HG02678 (cell line): ENCODE data around the gene RNU6-1.

Experiments
- ATAC-seq: cut with Tn5 transposase; IDR thresholded peaks from one replicate; pipeline ENCODE4 v1.9.1; 2021; ENCODE audit warnings: mild to moderate bottlenecking, moderate library complexity; ENCODE audit not compliant: unreplicated experiment

The RNU6-1 gene

DNA sequence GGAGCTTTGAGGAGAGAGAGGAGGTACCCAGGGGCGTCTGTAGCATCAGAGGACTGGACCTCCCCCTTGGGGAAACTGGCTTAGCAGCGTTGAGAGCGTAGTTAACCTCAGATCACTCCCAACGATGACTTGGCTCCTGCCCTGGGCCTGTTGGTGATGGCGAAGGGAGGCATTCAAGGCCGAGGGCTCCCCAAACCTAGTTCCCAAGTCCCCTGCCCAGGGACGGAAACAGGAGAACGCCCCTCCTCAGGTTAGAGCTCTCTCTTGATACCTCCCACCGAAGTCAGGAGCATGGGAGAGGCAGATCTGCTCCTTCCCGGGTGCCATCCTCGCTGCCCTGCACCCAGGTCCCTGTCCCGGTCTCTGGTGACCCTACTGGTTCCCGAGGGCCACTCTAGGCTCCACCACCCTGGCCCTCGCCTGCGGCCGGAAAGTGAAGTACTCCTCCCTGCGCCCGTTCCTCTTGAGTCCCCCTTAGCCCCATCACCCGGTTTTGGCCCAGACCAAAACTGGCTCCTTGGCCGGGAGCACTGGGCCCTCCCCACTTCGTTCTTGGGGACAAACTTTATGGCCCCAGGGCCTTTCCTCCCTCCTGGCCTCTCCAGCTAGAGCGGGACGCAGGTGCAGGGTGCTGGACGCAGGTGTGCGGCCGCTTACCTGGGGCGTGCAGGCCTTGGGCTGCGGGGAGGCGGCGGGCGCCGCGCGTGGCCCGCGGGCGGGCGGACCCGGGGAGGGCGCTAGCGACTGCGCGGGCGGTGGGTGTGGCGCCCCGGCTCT lies 17.1 kb downstream of the RNU6-1 start:
- ATAC-seq, result no peak

DNA sequence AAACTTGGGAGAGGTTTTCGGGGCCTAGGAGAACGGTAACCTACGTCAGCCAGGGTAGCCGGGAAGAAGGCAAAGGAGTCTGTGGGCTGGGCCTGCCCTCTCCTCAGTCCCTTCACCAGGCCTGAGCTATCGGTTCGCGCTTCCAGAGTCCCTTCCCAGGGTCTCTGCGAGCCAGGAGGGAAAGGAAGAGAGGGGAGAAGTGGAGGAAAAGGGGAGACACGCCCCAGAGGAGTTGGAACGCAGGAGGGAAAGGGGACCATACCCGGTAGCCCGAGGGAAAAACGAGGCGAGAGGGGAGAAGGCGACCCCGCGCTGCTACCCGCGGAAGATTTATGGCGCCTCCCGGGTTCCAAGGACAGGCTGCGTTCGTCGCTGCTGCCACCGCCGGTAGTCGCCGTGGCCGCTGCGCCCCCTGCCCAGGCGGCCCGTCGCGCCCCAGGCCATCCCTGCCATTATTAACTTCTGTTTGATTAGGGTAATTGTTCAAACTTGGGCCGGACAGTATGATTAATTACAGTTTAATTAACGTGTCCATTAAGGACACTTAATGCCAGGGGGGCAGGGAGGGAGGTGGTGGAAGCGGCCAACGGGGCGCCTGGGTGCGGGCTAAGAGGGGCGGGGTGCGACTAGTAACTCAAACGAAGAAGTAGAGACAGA lies 17.9 kb downstream of the RNU6-1 start:
- no peak for ATAC-seq

DNA sequence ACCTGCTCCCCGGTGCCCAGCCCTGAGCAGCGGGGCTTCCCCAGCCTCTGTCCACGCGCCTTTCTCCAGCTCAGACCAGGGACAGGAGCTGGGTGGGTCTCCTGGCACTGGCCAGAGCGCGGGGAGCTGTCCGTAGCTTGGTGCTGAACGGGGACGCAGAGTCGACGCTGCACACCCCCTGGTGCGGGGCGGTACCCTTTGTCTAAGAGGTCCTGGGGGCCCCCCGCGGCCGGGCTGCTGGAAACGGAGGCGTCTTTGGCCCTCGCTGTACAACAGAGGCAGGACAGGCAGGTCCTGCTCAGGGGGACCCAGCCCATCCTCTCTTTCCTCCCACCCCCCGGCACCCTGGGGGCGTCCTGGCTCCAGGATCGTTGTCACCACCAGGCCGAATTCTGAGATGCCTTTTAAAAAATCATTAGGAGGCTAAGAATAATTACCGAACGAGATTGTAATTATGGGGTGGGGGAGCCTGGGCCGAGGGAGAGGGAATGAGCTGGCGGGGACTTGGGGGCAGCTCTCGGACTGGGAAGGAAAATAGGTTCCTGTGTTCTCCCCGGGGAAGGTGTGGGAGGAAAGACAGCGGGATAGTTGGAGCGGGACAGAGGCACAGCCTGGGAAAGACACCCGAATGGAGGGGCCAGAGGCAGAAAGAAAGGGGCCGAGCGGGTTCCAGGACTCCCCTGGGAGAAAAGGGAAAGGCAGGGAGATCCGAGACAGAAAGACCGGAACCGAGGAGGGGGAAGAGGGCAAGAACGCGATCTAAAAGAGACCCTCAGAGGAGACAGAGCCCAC lies 18.7 kb downstream of the RNU6-1 start:
- ATAC-seq, result no peak

DNA sequence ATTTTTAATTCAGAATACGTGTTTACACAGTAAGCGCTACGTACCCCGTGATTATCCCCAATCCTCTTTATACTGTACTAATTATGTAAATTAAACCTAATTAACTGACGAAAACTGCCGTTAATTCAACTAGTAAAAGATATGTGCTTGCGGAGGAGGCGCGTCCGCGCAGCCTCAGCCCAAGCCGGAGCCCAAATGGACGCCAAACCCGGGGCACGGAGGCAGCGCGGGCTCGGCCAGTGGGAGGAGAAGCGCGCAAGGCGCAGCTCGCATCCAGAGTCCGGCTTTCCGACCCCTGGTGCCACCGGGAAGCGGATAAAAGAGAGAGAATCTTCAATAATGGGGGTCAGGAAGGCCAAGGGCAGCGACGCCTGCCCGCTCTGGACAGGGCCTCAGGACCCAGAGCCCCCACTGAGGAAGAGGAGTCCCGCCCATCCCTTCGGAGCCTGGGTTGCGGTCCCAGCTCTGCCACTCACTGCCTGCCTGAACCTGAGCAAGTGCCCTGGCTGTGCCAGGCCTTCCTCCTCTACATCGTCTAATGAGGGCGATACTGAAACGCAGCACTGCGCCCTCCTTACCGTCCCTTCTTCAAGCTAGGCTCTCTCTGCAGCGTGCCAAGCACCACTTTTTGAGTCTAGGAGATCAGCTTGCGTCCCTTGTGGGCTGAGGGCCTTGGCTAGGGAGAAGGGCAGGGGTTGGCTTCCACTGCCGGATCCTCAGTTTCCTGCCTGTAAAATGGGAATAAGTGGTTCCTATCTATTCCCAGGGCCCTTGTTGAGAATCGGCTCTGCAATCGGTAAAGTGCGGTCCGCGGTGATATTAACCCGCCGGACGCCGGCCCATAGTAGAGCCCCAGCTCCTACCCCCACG lies 19.5 kb downstream of the RNU6-1 start:
- no peak for ATAC-seq

DNA sequence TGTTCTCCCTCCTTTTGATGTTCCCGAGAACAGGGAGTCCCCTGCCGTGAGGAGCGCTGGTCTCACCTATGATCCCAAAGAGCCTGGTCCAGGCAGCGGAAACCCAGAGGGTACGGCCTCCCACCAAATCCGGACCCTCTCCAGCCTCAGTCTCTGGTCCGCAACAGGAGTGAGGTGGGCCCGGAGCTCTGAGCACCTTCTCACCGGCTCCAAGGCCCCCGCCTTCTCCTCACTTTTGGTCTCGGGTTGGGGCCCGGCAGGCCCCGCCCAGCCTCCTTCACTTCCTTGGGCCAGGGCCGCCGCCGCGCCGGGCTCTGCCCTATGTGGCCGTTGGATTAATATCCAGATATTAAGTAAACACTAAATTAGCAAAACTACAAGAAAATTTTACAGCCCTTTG lies 20.2 kb downstream of the RNU6-1 start:
- no peak for ATAC-seq

DNA sequence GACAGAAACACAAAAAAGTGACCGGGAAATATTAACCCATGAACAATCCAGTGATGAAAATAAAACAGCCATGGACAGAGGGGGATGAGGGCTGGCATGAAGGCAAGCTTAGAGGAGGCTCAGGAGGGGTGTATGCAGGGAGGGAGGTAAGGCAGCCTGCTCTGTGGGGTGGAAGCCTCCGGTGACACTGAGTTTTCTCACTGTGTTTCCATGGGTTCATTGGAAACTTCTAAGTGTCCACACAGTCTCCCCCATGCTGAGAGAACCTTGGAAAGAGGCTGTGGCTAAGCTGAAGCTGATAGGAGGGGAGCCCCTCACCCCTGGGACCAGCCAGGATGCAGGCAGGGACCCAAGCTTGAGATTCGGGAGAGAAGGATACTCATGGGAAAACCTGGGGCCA lies 21.4 kb downstream of the RNU6-1 start:
- no peak for ATAC-seq

DNA sequence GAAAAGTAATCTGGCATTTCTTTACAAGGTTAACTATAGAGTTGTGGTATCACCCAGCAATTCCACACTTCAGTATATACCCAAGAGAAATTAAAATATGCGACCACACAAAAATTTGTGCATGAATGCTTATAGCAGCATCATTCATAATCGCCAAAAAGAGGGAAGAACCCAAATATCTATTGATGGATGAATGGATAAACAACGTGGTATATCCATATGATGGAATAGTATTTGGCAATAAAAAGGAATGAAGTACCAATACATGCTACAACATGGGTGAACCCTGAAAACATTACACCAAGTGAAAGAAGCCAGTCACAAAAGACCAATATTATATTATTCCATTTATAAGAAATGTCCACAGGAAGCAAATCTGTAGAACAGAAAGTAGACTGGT lies 23.2 kb downstream of the RNU6-1 start:
- ATAC-seq, result no peak

DNA sequence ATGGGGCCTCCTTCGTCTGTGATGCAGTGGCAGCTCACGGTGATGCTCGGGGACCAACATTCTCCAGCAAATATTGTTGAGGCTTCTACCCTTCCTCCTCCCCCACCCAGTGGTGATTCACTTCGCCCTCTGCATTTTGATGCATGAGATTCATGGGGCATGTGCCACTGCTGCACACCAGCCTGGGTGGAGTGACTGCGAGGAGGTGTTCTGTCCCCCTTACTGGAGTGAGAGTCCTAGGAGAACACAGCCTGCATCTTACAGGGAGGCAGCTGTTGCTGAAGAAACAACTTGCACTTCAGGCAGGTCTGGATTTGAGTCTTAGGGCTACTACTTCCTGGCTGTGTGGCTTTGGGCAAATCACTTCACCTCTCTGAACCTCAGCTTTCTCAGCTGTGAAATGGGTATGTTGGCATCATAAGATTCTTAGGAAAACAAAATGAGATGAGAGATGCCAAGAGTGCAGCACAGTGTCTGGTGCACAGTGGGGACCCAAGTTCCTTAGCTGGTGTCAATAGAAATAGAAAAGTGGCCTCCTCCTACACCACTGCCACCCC lies 24.7 kb downstream of the RNU6-1 start:
- ATAC-seq, result no peak

DNA sequence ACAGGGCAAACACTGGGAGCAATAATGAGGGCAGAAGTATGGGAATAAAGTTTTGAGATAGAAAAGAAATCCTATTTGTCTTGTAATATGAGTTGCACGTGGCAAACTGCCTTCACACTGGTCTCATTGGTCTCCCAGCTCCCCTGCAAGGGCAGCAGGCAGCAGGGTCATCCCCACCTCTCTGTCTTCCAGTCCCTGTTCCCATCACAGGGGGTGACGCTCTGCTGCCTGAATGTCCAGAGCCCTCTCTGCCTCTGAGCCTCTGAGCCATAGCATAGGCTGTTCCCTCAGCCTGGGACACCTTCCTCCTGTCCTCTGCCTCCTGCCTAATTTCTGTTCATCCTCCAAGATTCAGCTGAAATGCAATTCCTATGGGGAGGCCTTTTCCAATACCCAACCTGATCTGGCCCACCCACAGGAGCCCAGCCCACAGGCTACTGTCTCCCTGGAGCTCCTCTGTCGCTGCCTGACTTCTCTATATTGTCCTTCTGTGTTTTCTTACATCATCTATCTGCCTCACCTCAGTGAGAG lies 26.7 kb downstream of the RNU6-1 start:
- ATAC-seq, result no peak

DNA sequence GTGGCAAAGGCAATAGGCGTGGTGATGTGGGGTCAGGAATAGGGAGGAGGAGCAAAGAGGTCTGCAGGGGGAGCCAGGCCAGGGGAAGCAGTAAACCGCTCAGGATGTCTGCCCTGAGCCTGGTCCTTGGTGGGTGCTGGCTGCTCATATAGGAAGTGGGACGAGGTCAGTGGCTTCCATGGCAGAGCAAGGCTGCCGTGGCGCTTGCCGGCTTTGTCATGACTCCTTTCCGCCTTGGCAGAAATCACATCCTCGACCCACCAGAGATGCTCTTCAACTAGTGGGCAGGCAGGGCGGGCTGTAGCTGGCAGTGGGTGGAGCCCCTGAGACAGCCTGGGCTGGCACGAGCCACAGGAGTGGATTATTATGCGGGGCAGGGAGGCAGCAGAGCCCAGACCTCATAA lies 27.6 kb downstream of the RNU6-1 start:
- ATAC-seq, result no peak

DNA sequence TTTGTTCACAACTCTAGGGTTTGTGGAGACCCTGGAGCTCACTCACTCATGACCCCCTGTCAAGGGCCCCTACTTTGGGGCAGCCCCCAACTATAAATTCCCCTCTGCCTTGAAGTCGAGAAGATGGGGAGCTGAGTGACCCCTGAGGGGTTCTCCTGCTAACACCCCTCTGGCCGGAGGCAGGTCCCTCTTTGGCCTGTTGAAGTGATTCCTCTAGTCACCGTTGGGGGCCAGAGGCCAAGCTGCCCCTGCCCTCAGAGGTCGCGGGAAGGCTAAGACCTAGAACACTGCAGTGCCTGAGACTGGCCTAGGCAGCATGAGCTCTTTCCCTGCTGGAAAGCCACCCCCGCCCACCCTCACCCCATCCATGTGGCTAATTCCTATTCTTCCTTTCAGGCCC lies 30.0 kb downstream of the RNU6-1 start:
- ATAC-seq, result no peak

DNA sequence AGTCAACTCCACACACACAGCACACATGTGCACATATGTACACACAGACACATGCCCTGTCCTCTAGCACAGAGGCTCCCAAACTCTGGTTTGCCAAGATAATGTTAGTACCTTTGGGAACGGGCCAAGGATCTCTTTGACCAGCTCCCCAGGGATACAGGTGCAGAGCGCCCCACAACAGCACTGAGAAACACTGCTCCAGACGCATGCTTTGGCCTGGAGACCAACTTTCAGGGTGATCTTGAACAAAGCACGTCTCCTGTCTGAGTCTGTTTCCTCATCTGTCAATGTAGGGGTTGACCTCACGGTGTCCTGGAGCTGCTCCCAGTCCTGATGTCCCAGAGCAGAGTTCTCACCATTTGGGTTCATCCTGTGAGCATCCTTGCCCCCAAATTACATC lies 30.4 kb downstream of the RNU6-1 start:
- no peak for ATAC-seq

DNA sequence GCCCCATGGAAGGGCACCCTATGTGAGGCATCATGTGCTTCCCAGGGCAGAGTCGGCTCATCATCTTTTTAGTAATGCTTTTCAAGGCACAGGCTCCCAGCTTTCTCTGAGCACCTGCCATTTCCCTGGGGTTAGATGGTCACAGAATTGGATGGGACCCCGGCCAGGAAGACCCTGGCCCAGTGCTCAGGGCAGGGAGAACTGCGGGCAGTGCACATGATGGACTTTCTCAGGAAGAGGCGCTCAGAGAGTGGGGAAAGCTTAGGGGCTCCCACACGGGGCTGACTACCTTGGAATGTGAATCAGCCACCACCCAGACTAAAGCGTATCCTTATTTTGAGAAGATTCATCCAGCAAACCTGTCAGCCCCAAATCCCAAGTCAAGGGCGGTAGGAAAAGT lies 31.0 kb downstream of the RNU6-1 start:
- ATAC-seq, result no peak

DNA sequence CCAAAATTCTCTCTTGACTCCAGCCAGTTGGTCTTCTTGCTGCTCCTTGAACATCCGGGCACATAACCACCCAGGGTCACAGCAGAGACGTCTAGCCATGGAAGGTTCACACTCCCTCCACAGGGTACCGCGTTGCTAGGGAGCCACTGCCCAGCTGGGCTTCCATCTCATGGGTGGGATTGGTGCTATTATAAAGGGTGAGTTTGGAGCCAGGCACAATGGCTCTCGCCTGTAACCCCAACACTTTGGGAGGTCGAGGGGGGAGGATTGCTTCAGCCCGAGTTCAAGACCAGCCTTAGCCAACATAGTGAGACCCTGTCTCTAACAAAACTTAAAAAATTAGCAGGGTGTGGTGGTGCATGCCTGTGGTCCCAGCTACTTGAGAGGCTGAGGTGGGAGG lies 32.0 kb downstream of the RNU6-1 start:
- ATAC-seq, result no peak

DNA sequence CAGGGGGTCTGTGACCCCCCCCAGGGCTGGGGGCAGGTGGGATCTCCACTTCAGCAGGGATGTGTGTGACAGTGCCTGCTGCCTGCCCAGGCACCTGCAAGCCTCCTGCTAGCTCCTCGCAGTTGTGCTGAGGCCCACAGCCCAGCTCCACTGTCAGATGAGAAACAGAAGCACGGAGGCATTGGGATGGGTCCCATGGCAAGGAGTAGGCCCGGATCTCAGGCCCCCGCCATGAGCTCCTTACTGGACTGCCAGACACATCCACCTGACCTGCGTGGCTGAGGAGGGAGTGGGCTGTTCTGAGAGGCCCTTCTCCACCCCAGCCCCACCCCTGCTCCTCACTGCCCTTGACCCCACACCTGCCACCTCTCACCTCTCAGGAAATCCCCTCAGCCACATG lies 32.7 kb downstream of the RNU6-1 start:
- no peak for ATAC-seq

DNA sequence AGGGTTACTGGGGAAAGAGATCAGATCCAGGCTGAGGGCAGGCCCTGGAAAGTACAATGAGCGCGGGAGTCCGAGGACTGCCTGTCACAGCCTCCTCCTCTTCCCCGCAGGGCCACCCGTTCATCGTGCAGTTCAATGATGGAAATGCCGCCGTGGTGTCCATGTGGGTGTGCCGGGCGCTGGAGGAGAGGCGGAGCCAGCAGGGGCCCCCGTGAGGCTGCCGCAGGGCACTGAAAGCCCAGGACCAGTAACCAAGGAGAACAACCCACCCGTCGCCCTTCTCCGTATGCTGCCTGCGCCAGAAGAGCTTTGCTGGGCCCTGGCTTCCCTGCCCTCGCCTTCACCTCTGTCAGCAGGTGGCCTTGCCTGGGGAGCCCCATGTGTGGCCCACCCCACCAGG lies 33.3 kb downstream of the RNU6-1 start:
- no peak for ATAC-seq

DNA sequence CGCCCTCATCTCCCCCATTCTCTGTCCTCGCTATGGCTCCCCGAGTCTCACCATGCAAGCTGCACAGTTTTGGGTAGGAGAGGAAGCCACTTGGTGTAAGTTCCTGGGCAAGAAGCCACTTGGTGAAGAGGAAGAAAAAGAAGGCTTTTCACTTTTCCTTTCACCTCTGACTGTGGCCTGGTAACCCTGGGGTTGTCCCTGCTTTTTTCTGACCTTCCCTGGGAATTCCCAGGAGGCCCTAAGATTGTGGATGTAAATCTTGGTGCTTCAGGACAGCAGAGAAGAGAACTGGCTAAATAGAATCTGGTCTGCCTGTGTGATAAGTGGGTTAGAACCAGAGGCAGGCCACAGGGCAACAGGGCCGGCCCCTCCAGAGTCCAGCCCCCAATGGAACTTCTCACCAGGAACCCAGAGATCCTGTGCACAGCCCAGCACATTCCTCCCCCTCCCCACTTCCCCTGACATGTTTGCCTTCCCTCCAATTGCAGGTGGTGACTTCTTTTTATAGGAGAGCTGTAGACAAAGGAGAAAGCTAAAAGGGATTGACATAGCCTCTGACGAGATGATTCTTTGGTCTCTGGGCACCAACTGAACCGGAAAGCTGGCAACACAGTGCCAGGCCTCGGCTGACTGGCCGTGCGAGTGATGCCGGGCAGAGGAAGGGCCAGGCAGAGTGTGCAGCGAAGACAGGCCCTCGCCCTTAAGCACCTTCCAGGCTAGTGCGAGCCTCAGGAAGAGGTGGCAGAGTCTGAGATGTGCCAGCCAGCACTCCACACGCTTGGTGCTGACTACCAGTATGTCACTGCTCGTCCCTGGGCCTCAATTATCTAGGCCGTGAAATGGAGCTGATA lies 34.0 kb downstream of the RNU6-1 start:
- ATAC-seq, result no peak

DNA sequence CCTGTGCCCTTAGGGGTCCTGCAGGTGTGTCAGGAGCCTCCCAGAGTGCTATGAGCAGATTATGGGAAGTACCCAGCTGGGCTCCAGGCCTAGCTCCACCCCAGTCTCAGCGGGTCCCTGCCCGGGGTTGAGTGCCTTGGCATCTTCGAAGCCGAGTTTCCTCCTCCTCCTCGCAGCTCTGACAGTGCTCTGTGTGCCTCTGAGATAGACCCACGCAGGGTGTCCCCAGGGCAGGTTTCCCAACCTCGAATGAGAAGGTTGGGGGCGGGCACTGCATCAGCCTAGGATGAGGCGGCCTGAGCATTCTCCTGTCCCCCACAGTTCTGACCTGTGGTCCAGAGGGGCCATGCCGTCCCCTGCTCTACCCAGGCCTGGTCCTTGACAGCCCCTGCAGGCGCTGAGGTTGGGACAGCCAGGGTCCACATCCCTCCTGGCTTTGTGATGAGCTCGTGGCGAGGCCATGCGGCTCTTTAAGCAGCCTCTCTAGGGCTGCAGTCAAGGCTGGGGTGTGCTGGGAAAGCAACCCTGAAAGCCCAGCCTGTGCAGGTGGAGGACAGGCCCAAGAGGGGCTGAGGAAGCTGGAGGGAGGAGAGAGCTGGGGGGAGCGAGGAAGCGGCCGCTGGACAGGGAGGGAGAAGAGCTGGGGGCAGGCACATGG lies 34.7 kb downstream of the RNU6-1 start:
- no peak for ATAC-seq
